Calu3 (cell line): ENCODE data around the gene PIGQ. TPM values are rescaled to one million over a fixed set of nuclear protein-coding genes. Genes with fewer than 3 reads are reported as not detected.

ENCODE experiments used
- BruUV-seq: library from RNA; stranded (reverse); fragments of 400-500 nt; replicated peaks from 2 replicates; lab custom pipeline; 2021; lab: Mats Ljungman, UMichigan
- CTCF ChIA-PET: fragments of 300-600 bp; sonication (Branson Sonifier 250); formaldehyde crosslinking; loops from one replicate; lab custom pipeline; 2022; ENCODE audit warnings: antibody characterized with exemption; lab: Charles Lee
- DNase-seq: peaks from one replicate; pipeline ENCODE4 v3.0.0; 2022
- H3K27ac Mint-ChIP-seq: one replicate; pipeline ENCODE4 v1.8.0; 2022; ENCODE audit warnings: mixed read lengths; ENCODE audit not compliant: unreplicated experiment
- H3K27me3 Mint-ChIP-seq: one replicate; pipeline ENCODE4 v1.8.0; 2022; ENCODE audit warnings: mixed read lengths; ENCODE audit not compliant: unreplicated experiment
- H3K36me3 Mint-ChIP-seq: one replicate; pipeline ENCODE4 v1.8.0; 2022; ENCODE audit warnings: mild to moderate bottlenecking, moderate library complexity, mixed read lengths; ENCODE audit not compliant: insufficient read depth, unreplicated experiment
- H3K4me1 Mint-ChIP-seq: one replicate; pipeline ENCODE4 v1.8.0; 2022; ENCODE audit warnings: mild to moderate bottlenecking, low read depth, mixed read lengths; ENCODE audit not compliant: unreplicated experiment
- H3K4me3 Mint-ChIP-seq: one replicate; pipeline ENCODE4 v1.8.0; 2022; ENCODE audit warnings: mild to moderate bottlenecking, low read depth, moderate library complexity, mixed read lengths; ENCODE audit not compliant: unreplicated experiment
- H3K9me3 Mint-ChIP-seq: one replicate; pipeline ENCODE4 v1.8.0; 2022; ENCODE audit warnings: low read depth, mixed read lengths; ENCODE audit not compliant: unreplicated experiment
- intact Hi-C: fragments of 100-400 bp; cut with micrococcal nuclease; formaldehyde crosslinking; loops from one replicate; pipeline ENCODE4 v1.10.0; 2022; ENCODE audit not compliant: unreplicated experiment
- total RNA-seq: library from RNA; stranded (reverse); gene quantifications from 2 replicates; pipeline ENCODE4 v1.2.3, GENCODE V29; 2022
- TF ChIP-seq, protein P1 (sequence below): fragments of 200-600 bp; IDR thresholded peaks from one replicate; pipeline ENCODE4 v1.8.0; 2022; ENCODE audit warnings: antibody characterized with exemption; ENCODE audit not compliant: unreplicated experiment

PIGQ gene
- total RNA-seq, 1 experiment from 2014 or later = 101 TPM

DNA sequence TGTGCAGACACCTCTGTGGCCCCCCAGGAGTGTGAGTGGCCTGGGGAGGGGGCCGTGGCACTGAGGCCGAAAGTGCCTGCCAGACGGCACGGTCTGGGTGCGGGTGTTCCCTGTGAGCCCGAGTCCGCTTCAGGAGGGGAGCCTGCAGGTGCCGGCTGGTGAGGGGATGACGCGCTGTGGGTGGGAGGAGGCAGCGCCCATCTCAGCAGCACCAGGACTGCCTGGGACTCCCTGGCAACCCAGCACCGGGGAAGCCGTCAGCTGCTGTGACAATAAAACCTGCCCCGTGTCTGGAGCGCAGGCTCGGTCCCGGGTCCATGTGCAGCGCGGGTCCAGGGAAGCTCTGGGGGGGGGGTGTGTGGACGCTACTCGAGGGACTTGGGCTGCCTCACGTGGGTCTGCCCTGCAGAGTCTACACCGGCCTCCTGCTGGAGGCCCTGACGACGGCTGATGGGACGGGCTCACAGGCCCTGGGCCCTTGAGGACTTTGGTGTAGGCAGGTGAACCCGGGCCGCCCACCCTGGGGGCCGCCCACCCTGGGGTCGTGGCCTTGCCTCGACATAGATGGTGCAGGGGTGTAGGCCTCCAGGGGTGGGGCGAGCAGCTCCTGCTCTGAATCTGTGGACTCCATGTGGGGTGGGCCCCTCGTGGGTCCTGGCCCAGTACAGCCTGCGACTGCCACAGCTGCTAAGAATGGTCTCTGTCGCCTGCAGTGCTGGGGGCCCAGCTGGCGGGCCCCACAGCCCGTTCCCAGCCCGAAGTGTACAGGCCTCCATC, 14.2 kb downstream of the PIGQ start:
- H3K27me3 Mint-ChIP-seq = no peaks in the 10 kb centered on the region
- BruUV-seq = no TSS peak
- no peak overlapping the region for H3K27ac Mint-ChIP-seq
- H3K36me3 Mint-ChIP-seq = peaks cover 78% of the 10 kb centered on the region
- CTCF ChIA-PET = interaction anchor here (0.6 kb wide), 1 partner anchor 126 kb away, joined by 3 read pairs; no protein-coding TSS in a partner anchor
- DNase-seq = no peak
- intact Hi-C loops = no loop called here
- TF ChIP-seq, protein P1, sequence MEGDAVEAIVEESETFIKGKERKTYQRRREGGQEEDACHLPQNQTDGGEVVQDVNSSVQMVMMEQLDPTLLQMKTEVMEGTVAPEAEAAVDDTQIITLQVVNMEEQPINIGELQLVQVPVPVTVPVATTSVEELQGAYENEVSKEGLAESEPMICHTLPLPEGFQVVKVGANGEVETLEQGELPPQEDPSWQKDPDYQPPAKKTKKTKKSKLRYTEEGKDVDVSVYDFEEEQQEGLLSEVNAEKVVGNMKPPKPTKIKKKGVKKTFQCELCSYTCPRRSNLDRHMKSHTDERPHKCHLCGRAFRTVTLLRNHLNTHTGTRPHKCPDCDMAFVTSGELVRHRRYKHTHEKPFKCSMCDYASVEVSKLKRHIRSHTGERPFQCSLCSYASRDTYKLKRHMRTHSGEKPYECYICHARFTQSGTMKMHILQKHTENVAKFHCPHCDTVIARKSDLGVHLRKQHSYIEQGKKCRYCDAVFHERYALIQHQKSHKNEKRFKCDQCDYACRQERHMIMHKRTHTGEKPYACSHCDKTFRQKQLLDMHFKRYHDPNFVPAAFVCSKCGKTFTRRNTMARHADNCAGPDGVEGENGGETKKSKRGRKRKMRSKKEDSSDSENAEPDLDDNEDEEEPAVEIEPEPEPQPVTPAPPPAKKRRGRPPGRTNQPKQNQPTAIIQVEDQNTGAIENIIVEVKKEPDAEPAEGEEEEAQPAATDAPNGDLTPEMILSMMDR = no peak
- H3K4me3 Mint-ChIP-seq = no peak overlapping the region
- peaks cover 24% of the 10 kb centered on the region for H3K4me1 Mint-ChIP-seq
- no peaks in the 10 kb centered on the region for H3K9me3 Mint-ChIP-seq

DNA sequence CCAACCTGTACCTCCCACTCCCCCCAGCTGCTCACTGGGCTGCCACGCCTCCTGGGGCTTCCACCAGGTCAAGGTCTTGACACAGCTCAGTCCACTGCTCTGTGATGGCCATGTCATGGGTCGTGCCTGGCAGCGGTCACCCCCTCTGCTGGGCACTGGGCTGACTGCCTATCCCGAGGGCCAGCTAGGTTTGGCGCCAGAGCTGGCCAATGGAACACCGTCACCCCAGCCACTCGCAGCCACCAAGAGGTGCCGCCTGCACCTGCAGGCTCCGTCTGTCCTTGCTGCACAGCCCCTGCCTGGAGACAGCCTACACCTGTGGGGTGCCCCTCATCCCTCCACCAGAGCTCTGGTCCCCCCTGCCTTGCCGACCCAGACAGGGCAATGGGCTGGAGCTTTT, 15.6 kb downstream of the PIGQ start:
- H3K4me3 Mint-ChIP-seq = no peak overlapping the region
- peak overlapping the region; percentile 97 for H3K27ac Mint-ChIP-seq
- BruUV-seq = no TSS peak
- TF ChIP-seq, protein P1 = peak; percentile 35
- CTCF ChIA-PET = interaction anchor here (0.8 to 1.0 kb wide), 2 partner anchors 8 to 58 kb away, joined by 3 to 4 read pairs; no protein-coding TSS in a partner anchor
- intact Hi-C loops = no loop called here
- peak; percentile 82 for DNase-seq
- H3K4me1 Mint-ChIP-seq = peaks cover 25% of the 10 kb centered on the region
- H3K36me3 Mint-ChIP-seq = peaks cover 89% of the 10 kb centered on the region
- H3K9me3 Mint-ChIP-seq = no peaks in the 10 kb centered on the region
- H3K27me3 Mint-ChIP-seq = no peaks in the 10 kb centered on the region

DNA sequence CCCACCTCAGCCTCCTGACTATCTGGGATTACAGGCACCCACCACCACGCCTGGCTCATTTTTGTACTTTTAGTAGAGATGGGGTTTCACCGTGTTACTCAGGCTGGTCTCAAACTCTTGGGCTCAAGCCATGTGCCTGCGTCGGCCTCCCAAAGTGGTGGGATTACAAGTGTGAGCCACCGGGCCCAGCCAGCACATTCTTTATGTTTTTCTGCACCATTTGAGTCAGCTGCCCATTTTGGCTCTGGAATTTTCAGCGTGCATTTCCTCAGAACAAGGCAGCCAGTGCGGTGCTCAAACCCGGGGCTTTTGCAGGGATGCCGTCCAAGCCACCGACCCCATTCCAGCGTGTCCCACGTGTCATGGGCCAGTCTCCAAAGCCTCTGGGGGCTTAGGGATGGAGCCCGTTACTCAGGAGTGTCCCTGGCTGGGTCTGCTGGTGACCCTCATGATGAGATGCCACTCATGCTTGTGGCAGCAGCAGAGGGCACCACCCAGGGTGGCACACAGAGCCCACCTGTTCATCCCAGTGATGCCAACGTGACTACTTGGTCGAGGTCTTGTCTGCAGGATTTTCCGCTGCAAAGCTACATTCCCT, 16.4 kb downstream of the PIGQ start:
- peaks cover 94% of the 10 kb centered on the region for H3K36me3 Mint-ChIP-seq
- TF ChIP-seq, protein P1 = no peak
- CTCF ChIA-PET = interaction anchor here (0.8 to 1.0 kb wide), 2 partner anchors 7 to 59 kb away, joined by 3 to 4 read pairs; no protein-coding TSS in a partner anchor
- intact Hi-C loops = no loop called here
- TSS peak; percentile 40 for BruUV-seq
- H3K9me3 Mint-ChIP-seq = no peaks in the 10 kb centered on the region
- no peaks in the 10 kb centered on the region for H3K27me3 Mint-ChIP-seq
- no peak overlapping the region for H3K4me3 Mint-ChIP-seq
- H3K4me1 Mint-ChIP-seq = peaks cover 33% of the 10 kb centered on the region
- H3K27ac Mint-ChIP-seq = peak overlapping the region; percentile 97
- no peak for DNase-seq

DNA sequence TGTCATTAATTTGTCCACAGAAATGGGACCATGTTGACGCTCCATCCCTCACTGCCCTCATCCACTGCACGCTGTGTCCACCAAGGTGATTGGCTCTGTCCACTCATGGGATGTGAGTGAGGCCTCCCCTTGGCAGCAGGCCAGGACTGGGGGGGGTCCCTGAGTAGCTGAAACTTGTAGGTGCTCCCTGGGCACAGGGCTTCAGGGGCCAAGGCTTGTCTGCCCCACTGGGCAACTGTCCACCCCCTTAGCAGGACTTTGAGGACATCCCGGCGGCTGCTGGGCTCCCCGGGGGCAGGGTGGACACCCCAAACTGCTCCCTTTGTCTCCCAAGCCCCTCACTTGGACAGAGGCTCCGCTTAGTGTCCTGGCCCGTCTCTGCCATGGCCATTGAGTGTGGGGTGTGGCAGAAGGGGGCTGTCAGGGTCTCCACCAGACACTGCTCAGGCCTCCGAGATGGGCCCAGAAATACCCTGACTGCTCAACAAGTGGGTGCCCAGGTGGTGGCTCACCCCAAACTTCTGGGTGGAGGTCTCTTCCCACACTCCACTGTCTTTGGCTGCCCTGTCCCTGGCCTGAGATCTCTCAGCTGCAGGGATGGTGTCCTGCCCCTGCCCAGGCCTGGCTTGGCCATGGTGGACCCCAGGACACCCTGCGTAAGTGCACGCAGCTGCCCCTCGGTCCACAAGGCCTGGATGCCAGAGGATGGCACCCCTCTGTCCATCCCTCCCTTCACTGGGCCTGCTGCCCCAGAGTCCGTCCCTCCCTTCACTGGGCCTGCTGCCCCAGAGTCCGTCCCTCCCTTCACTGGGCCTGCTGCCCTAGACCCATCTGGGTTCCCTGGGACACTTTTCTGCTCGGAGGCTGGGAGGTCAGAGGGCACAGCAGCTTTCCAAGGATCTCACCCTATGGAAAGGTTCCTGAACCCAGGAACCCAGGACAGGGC, 17.1 kb downstream of the PIGQ start:
- peak overlapping the region; percentile 97 for H3K27ac Mint-ChIP-seq
- peaks cover 94% of the 10 kb centered on the region for H3K36me3 Mint-ChIP-seq
- no peak for DNase-seq
- no peaks in the 10 kb centered on the region for H3K27me3 Mint-ChIP-seq
- CTCF ChIA-PET = interaction anchor here (0.7 kb wide), 1 partner anchor 10 kb away, joined by 4 read pairs; no protein-coding TSS in a partner anchor
- BruUV-seq = no TSS peak
- no peaks in the 10 kb centered on the region for H3K9me3 Mint-ChIP-seq
- TF ChIP-seq, protein P1 = no peak
- peak overlapping the region; percentile 92 for H3K4me3 Mint-ChIP-seq
- H3K4me1 Mint-ChIP-seq = peaks cover 41% of the 10 kb centered on the region
- intact Hi-C loops = no loop called here
